C4-2B (cell line): Measurements from ENCODE around the gene PRKD1.

ENCODE experiments used
- CTCF ChIP-seq: fragments of 450-650 bp; conservative IDR thresholded peaks from 2 replicates; pipeline ENCODE4 v1.5.1; 2017; ENCODE audit warnings: mild to moderate bottlenecking
- ZFX ChIP-seq: fragments of 450-650 bp; IDR thresholded peaks from 2 replicates; pipeline ENCODE4 v1.6.1; 2017

DNA sequence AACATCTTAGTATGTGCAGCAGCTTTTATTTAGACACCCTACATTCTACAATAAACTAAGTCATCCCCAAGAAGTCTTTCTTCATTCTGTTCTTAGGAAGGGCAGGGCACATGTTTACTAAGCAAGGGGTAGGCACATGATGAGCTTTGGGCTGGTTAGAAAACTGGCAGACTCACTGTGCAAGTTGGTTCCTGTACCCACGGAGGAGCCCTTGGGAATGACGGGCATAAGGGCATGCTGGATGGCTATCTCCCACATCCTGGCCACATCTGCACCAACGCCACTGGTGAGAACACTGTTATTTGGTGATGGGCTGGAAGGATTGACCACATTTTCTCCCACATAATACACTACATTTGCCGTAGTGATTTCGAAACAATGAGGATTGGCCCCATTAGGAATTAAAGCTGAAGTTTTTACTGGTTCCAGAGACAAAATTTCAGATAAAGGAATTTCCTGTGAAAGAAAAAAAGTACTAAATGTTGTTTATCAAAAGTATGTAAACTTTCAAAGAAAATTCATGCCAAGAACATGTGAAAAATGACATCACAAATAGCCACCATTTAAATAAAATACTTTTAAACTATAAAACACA lies 297.0 kb downstream of the PRKD1 start:
- TF ChIP-seq CTCF: no peak
- TF ChIP-seq ZFX: no peak
